Measurements from ENCODE around the gene FOXC1.

- TF ChIP-seq SIN3A (IDR thresholded peaks at IDR 0.05; ENCODE audit: borderline replicate concordance in 2 of 2, control insufficient read depth in 1 of 2, low read depth in 2 of 2, low read length in 2 of 2): no peak
- TF ChIP-seq ZNF184 (CRISPR knock-in tag; IDR thresholded peaks at IDR 0.05): no peak
These were observed 16.9 kb upstream of the FOXC1 start for GRCh38 chr6:1592852-1593251.

Data from K562 (cell line).